HepG2 (cell line): ENCODE results near the gene ODC1. TPM values are rescaled to one million over a fixed set of nuclear protein-coding genes. Genes with fewer than 3 reads are reported as not detected.

Source experiments
- SAFB2 ChIP-seq: sonication (generic); formaldehyde crosslinking; IDR thresholded peaks from 2 replicates; pipeline ENCODE4 v1.5.1; 2020; ENCODE audit warnings: missing genetic modification reagents, low read depth, mild to moderate bottlenecking, borderline replicate concordance
- SETDB1 ChIP-seq: sonication (generic); formaldehyde crosslinking; IDR thresholded peaks from 2 replicates; pipeline ENCODE4 v1.5.1; 2020; ENCODE audit warnings: missing genetic modification reagents, mild to moderate bottlenecking, borderline replicate concordance
- TEAD2 ChIP-seq: sonication (generic); formaldehyde crosslinking; IDR thresholded peaks from 2 replicates; pipeline ENCODE4 v1.9.0; 2021; ENCODE audit warnings: missing genetic modification reagents
- TGIF2 ChIP-seq: IDR thresholded peaks from 2 replicates; pipeline ENCODE4 v1.6.1; 2016; ENCODE audit warnings: control low read depth, missing compliant biosample characterization
- XBP1 ChIP-seq: sonication (generic); formaldehyde crosslinking; IDR thresholded peaks from 2 replicates; pipeline ENCODE4 v1.5.0; 2020; ENCODE audit warnings: missing genetic modification reagents
- ZBTB3 ChIP-seq: sonication (generic); formaldehyde crosslinking; IDR thresholded peaks from 2 replicates; pipeline ENCODE4 v1.4.0; 2020; ENCODE audit warnings: low read depth, mild to moderate bottlenecking, moderate library complexity, missing genetic modification reagents, borderline replicate concordance
- ZNF292 ChIP-seq: sonication (generic); formaldehyde crosslinking; IDR thresholded peaks from 2 replicates; pipeline ENCODE4 v1.8.1; 2022; ENCODE audit warnings: mild to moderate bottlenecking, low read depth, missing genetic modification reagents, borderline replicate concordance
- ZNF3 ChIP-seq: IDR thresholded peaks from 2 replicates; pipeline ENCODE4 v1.7.0; 2017; ENCODE audit warnings: inconsistent platforms
- ZNF382 ChIP-seq: sonication (generic); formaldehyde crosslinking; IDR thresholded peaks from 2 replicates; pipeline ENCODE4 v1.5.0; 2020; ENCODE audit warnings: missing genetic modification reagents, mild to moderate bottlenecking, borderline replicate concordance
- ZNF569 ChIP-seq: sonication (generic); formaldehyde crosslinking; IDR thresholded peaks from 2 replicates; pipeline ENCODE4 v1.5.0; 2020; ENCODE audit warnings: mild to moderate bottlenecking, missing genetic modification reagents, moderate library complexity, borderline replicate concordance
- ZNF841 ChIP-seq: sonication (generic); formaldehyde crosslinking; IDR thresholded peaks from 2 replicates; pipeline ENCODE4 v1.8.1; 2023; ENCODE audit warnings: missing genetic modification reagents, borderline replicate concordance
- ZSCAN30 ChIP-seq: sonication (generic); formaldehyde crosslinking; IDR thresholded peaks from 2 replicates; pipeline ENCODE4 v1.5.0; 2020; ENCODE audit warnings: mild to moderate bottlenecking, missing genetic modification reagents
- polyA plus RNA-seq, 8 experiments: library from polyadenylated mRNA; depleted of rRNA in 3 of 8; stranded (reverse) in 7 of 8; unstranded in 1 of 8; fragments of >200 nt; fragmentation: Illumina TruSeq in 4 of 8; extraction: Trizol in 4 of 8; gene quantifications; 2 replicates each; pipeline versions ENCODE4 v1.2.1 to v1.2.3, GENCODE V29; 2011 to 2016; ENCODE audit warnings: low read depth in 4 of 8, missing spikeins in 1 of 8, mixed read lengths in 1 of 8; ENCODE audit not compliant: insufficient read depth in 1 of 8
- total RNA-seq, 5 experiments: library from RNA; depleted of rRNA; stranded (reverse); fragments of >200 nt; fragmentation: Illumina TruSeq; extraction: Trizol; gene quantifications; 2 replicates each; pipeline ENCODE4 v1.2.3, GENCODE V29; 2016; ENCODE audit warnings: low read depth in 1 of 5
- TF ChIP-seq, protein P1 (sequence below): sonication (generic); formaldehyde crosslinking; IDR thresholded peaks from 2 replicates; pipeline ENCODE4 v1.5.1; 2020; ENCODE audit warnings: mild to moderate bottlenecking, missing genetic modification reagents, borderline replicate concordance
- TF ChIP-seq, protein P2 (sequence below): IDR thresholded peaks from 2 replicates; pipeline ENCODE4 v1.6.1; 2016; ENCODE audit warnings: control low read depth
- TF ChIP-seq, protein P3 (sequence below): sonication (generic); formaldehyde crosslinking; IDR thresholded peaks from 2 replicates; pipeline ENCODE4 v1.5.0; 2020; ENCODE audit warnings: missing genetic modification reagents, mild to moderate bottlenecking, borderline replicate concordance
- TF ChIP-seq, protein P4 (sequence below): sonication (generic); formaldehyde crosslinking; conservative IDR thresholded peaks from 2 replicates; pipeline ENCODE4 v1.8.0; 2022; ENCODE audit warnings: low read depth, missing genetic modification reagents

The ODC1 gene
- total and polyA plus RNA-seq, 2 of the 13 experiments (the other 11 are each of a cell fraction or from before 2014, with no cell fraction given) = 142 to 371 TPM

DNA sequence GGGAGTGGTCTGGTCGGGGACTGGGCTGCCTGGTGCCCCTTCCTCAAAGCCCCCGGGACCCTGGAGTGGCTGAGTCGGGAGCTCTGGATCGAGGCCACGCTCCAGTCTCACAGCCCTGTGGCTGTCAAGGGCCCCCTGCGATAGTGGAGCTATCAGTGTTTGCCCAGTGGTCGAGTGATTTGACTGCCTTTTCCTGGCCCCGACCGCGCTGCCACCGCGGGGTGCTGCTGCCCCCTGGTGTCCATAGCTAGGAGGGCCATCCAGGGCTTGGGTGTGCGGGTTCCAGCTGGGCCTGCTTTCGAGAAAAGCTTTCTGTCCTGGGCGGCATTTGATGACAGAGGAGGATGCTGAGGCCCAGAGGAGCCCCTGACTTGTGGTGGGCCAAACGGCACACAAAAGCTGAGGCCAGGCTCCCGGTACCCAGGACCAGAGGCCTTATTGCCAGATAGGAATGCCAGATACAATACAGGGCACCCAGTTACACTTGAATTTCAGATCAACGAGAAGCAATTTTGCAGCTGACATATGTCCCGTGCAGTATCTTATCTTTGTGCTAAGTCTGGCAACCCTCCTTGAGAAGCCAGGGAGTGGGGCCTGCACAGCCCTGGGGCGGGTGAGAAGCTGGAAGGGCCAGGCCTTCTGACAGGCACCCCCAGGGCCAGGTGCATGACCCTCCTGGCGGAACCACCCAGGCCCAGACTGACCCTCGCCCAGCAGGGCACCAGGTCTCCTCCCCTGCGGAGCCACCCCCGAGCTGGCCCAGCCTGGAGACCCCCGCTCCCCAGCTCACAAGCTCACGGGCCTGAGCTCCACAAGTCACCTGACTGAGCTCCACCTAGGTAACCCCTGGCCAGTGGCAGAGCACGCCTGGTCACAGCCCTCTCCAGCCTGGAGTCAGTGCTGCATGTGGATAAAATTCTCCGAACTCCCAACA, 13.0 kb downstream of the ODC1 start (continued):
- TF ChIP-seq, protein P1, sequence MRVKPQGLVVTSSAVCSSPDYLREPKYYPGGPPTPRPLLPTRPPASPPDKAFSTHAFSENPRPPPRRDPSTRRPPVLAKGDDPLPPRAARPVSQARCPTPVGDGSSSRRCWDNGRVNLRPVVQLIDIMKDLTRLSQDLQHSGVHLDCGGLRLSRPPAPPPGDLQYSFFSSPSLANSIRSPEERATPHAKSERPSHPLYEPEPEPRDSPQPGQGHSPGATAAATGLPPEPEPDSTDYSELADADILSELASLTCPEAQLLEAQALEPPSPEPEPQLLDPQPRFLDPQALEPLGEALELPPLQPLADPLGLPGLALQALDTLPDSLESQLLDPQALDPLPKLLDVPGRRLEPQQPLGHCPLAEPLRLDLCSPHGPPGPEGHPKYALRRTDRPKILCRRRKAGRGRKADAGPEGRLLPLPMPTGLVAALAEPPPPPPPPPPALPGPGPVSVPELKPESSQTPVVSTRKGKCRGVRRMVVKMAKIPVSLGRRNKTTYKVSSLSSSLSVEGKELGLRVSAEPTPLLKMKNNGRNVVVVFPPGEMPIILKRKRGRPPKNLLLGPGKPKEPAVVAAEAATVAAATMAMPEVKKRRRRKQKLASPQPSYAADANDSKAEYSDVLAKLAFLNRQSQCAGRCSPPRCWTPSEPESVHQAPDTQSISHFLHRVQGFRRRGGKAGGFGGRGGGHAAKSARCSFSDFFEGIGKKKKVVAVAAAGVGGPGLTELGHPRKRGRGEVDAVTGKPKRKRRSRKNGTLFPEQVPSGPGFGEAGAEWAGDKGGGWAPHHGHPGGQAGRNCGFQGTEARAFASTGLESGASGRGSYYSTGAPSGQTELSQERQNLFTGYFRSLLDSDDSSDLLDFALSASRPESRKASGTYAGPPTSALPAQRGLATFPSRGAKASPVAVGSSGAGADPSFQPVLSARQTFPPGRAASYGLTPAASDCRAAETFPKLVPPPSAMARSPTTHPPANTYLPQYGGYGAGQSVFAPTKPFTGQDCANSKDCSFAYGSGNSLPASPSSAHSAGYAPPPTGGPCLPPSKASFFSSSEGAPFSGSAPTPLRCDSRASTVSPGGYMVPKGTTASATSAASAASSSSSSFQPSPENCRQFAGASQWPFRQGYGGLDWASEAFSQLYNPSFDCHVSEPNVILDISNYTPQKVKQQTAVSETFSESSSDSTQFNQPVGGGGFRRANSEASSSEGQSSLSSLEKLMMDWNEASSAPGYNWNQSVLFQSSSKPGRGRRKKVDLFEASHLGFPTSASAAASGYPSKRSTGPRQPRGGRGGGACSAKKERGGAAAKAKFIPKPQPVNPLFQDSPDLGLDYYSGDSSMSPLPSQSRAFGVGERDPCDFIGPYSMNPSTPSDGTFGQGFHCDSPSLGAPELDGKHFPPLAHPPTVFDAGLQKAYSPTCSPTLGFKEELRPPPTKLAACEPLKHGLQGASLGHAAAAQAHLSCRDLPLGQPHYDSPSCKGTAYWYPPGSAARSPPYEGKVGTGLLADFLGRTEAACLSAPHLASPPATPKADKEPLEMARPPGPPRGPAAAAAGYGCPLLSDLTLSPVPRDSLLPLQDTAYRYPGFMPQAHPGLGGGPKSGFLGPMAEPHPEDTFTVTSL = no peak
- TF ChIP-seq, protein P2, sequence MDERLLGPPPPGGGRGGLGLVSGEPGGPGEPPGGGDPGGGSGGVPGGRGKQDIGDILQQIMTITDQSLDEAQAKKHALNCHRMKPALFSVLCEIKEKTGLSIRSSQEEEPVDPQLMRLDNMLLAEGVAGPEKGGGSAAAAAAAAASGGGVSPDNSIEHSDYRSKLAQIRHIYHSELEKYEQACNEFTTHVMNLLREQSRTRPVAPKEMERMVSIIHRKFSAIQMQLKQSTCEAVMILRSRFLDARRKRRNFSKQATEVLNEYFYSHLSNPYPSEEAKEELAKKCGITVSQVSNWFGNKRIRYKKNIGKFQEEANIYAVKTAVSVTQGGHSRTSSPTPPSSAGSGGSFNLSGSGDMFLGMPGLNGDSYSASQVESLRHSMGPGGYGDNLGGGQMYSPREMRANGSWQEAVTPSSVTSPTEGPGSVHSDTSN (CRISPR knock-in tag) = no peak
- TF ChIP-seq, protein P3, sequence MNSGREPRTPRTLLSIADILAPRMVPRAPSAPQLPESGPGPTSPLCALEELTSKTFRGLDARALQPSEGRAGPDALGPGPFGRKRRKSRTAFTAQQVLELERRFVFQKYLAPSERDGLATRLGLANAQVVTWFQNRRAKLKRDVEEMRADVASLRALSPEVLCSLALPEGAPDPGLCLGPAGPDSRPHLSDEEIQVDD (CRISPR knock-in tag) = no peak; the same call in 1 of the 2 replicates
- no peak for TF ChIP-seq TEAD2 (CRISPR knock-in tag)
- TF ChIP-seq ZNF841 = no peak
- TF ChIP-seq XBP1 (CRISPR knock-in tag) = no peak
- TF ChIP-seq ZBTB3 (CRISPR knock-in tag) = no peak
- no peak for TF ChIP-seq SETDB1 (CRISPR knock-in tag)
- no peak for TF ChIP-seq ZNF3 (CRISPR knock-in tag)
- no peak for TF ChIP-seq ZNF569 (CRISPR knock-in tag)
- no peak for TF ChIP-seq ZNF292 (CRISPR knock-in tag)
- TF ChIP-seq ZNF382 (CRISPR knock-in tag) = no peak
- TF ChIP-seq SAFB2 (CRISPR knock-in tag) = no peak
- TF ChIP-seq TGIF2 (CRISPR knock-in tag) = no peak
- TF ChIP-seq ZSCAN30 (CRISPR knock-in tag) = no peak
- TF ChIP-seq, protein P4, sequence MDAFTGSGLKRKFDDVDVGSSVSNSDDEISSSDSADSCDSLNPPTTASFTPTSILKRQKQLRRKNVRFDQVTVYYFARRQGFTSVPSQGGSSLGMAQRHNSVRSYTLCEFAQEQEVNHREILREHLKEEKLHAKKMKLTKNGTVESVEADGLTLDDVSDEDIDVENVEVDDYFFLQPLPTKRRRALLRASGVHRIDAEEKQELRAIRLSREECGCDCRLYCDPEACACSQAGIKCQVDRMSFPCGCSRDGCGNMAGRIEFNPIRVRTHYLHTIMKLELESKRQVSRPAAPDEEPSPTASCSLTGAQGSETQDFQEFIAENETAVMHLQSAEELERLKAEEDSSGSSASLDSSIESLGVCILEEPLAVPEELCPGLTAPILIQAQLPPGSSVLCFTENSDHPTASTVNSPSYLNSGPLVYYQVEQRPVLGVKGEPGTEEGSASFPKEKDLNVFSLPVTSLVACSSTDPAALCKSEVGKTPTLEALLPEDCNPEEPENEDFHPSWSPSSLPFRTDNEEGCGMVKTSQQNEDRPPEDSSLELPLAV (CRISPR knock-in tag) = no peak
